ENCODE measurements around the gene SEMA3B. TPM values are rescaled to one million over a fixed set of nuclear protein-coding genes. Genes with fewer than 3 reads are reported as not detected.

Gene SEMA3B
- total and polyA plus RNA-seq, 2 of the 4 experiments (the other 2 are of a cell fraction): 4.3 to 29.3 TPM

DNA sequence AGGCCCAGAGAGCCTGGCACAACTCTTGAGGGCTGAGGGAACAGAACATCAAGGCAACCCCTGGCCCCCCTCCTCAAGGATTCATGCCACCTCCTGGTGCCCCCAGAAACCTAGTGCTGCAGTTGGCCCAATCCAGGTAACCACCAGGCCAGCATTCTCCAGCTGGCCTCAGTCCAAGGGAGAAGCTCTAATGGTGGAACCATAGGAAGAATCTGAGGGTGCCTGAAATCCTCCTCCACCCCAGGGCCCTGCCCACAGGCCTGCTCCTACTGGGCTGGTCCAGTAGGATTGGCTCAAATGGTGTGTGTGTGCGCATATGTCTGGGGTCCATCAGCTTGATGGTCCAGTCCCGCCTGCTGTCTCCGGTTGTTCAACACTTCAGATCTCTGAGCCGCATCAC lies 45.9 kb downstream of the SEMA3B start:
- no CpG with 5 or more reads among the region's 4 CpGs for WGBS, 2 experiments (ENCODE audit: extremely low coverage in 2 of 2, insufficient read length in 1 of 2)
- Histone ChIP-seq H4K91ac (ENCODE audit: insufficient read depth, low read depth, low read length) (no peak overlapping the region), H2BK15ac (ENCODE audit: low read depth, low read length) (no peak overlapping the region), H2AK9ac (replicated peaks; ENCODE audit: low read depth, low read length, poor library complexity) (no peak overlapping the region), H3K27ac (ENCODE audit: insufficient read depth, low read length) (no peak overlapping the region), H3K27me3 (ENCODE audit: control insufficient read depth, insufficient read depth, low read length) (no peaks in the 10 kb centered on the region), H3K4ac (ENCODE audit: low read depth, low read length) (no peak overlapping the region), H3K4me3 (ENCODE audit: insufficient read depth, low read depth, low read length) (no peak overlapping the region), H3K23ac (ENCODE audit: low read depth, low read length) (no peak overlapping the region), H2BK120ac (ENCODE audit: low read depth, low read length) (no peak overlapping the region), H3K79me1 (ENCODE audit: low read depth in 1 of 2, low read length in 2 of 2) (peaks cover 18 to 40% of the 10 kb centered on the region in 2 experiments), H3K56ac (ENCODE audit: extremely low read depth, insufficient read depth, low read length) (no peak overlapping the region), H2AFZ (replicated peaks; ENCODE audit: low read length, poor library complexity) (no peak overlapping the region), H3K4me2 (ENCODE audit: low read depth, low read length) (no peak overlapping the region), H2BK20ac (ENCODE audit: low read depth, low read length) (no peak overlapping the region), H3K36me3 (ENCODE audit: control insufficient read depth, insufficient read depth, low read length) (peaks cover 38% of the 10 kb centered on the region), H3K9me1 (ENCODE audit: insufficient read depth, low read length) (peaks cover 18% of the 10 kb centered on the region), H4K5ac (ENCODE audit: low read depth, low read length) (no peak overlapping the region), H4K8ac (ENCODE audit: low read depth in 2 of 2, low read length in 2 of 2) (no peak overlapping the region), H3K18ac (ENCODE audit: low read depth, low read length) (no peak overlapping the region), H3K9me3 (ENCODE audit: control insufficient read depth, insufficient read depth, low read length) (no peaks in the 10 kb centered on the region), H4K20me1 (ENCODE audit: insufficient read depth, low read length) (0 out of 2 replicates have a peak, but pooled peaks cover 13% of the 10 kb centered on the region), H3K9ac (ENCODE audit: low read depth, low read length) (no peak overlapping the region), H3K4me1 (ENCODE audit: control insufficient read depth, insufficient read depth, low read length) (peaks cover 9% of the 10 kb centered on the region; the same call in 1 of the 2 replicates), H2BK5ac (ENCODE audit: low read depth, low read length, poor library complexity, severe bottlenecking) (no peak overlapping the region), H2AK5ac (ENCODE audit: low read depth, low read length) (no peak overlapping the region), H3K14ac (replicated peaks; ENCODE audit: low read depth, low read length) (no peak overlapping the region)
- no peak for ATAC-seq (ENCODE audit: low read depth)
- in situ Hi-C loops (cut with MboI; ENCODE audit: low sequenced_read_pairs): no loop called here
- BruUV-seq (replicated peaks): no TSS peak
- ChIA-PET POLR2A (ENCODE audit: unreplicated experiment) (no interaction called here), CTCF (no interaction called here)
- DNase-seq: no peak
- TF ChIP-seq SMC3 (IDR thresholded peaks at IDR 0.05; ENCODE audit: low read depth, low read length) (no peak), FOS (IDR thresholded peaks at IDR 0.05; ENCODE audit: low read depth, low read length) (no peak), RCOR1 (IDR thresholded peaks at IDR 0.05; ENCODE audit: insufficient replicate concordance, low read length) (no peak), CHD1 (IDR thresholded peaks at IDR 0.05; ENCODE audit: low read depth, low read length) (no peak), MAFK (IDR thresholded peaks at IDR 0.05; ENCODE audit: low read depth, low read length) (no peak), NFE2L2 (IDR thresholded peaks at IDR 0.05; ENCODE audit: low read depth, low read length) (no peak), POLR2A (IDR thresholded peaks at IDR 0.05; ENCODE audit: low read depth, low read length) (no peak), MAZ (IDR thresholded peaks at IDR 0.05; ENCODE audit: borderline replicate concordance, low read depth, low read length) (no peak), RAD21 (IDR thresholded peaks at IDR 0.05; ENCODE audit: low read length) (no peak), MXI1 (IDR thresholded peaks at IDR 0.05; ENCODE audit: borderline replicate concordance, low read depth, low read length) (no peak), BHLHE40 (IDR thresholded peaks at IDR 0.05; ENCODE audit: low read depth, low read length) (no peak)
- TF ChIP-seq, protein P1, sequence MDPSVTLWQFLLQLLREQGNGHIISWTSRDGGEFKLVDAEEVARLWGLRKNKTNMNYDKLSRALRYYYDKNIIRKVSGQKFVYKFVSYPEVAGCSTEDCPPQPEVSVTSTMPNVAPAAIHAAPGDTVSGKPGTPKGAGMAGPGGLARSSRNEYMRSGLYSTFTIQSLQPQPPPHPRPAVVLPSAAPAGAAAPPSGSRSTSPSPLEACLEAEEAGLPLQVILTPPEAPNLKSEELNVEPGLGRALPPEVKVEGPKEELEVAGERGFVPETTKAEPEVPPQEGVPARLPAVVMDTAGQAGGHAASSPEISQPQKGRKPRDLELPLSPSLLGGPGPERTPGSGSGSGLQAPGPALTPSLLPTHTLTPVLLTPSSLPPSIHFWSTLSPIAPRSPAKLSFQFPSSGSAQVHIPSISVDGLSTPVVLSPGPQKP (IDR thresholded peaks at IDR 0.05; ENCODE audit: borderline replicate concordance, low read depth, low read length): no peak
- TF ChIP-seq, protein P2, sequence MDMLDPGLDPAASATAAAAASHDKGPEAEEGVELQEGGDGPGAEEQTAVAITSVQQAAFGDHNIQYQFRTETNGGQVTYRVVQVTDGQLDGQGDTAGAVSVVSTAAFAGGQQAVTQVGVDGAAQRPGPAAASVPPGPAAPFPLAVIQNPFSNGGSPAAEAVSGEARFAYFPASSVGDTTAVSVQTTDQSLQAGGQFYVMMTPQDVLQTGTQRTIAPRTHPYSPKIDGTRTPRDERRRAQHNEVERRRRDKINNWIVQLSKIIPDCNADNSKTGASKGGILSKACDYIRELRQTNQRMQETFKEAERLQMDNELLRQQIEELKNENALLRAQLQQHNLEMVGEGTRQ (IDR thresholded peaks at IDR 0.05; ENCODE audit: low read depth, low read length): no peak
- TF ChIP-seq, protein P3, sequence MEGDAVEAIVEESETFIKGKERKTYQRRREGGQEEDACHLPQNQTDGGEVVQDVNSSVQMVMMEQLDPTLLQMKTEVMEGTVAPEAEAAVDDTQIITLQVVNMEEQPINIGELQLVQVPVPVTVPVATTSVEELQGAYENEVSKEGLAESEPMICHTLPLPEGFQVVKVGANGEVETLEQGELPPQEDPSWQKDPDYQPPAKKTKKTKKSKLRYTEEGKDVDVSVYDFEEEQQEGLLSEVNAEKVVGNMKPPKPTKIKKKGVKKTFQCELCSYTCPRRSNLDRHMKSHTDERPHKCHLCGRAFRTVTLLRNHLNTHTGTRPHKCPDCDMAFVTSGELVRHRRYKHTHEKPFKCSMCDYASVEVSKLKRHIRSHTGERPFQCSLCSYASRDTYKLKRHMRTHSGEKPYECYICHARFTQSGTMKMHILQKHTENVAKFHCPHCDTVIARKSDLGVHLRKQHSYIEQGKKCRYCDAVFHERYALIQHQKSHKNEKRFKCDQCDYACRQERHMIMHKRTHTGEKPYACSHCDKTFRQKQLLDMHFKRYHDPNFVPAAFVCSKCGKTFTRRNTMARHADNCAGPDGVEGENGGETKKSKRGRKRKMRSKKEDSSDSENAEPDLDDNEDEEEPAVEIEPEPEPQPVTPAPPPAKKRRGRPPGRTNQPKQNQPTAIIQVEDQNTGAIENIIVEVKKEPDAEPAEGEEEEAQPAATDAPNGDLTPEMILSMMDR (conservative IDR thresholded peaks at IDR 0.05; ENCODE audit: low read depth, low read length): no peak
- dilution Hi-C loops (cut with HindIII; ENCODE audit: low sequenced_read_pairs, unreplicated experiment): no loop called here
- intact Hi-C loops (cut with micrococcal nuclease): no loop called here
